ENCODE data around the gene KLF2.

GRCh38 chr19:16364231-16364865 lies 39.7 kb downstream of the KLF2 start:
- no peak for TF ChIP-seq CTCF (IDR thresholded peaks at IDR 0.05; ENCODE audit: low read length)
- TF ChIP-seq EZH2 (IDR thresholded peaks at IDR 0.05; ENCODE audit: borderline replicate concordance, low read length): no peak

Measured in OCI-LY1 (cell line).